HepG2 (cell line): ENCODE data around the gene GAS2L1.

Experiments
- CHD2 ChIP-seq: IDR thresholded peaks from 2 replicates; pipeline ENCODE4 v1.6.1; 2011; ENCODE audit warnings: low read depth, low read length, improper control_type of control experiment
- CREB1 ChIP-seq, 2 experiments: fragments of 450-650 bp in 1 of 2; IDR thresholded peaks; 2 replicates each; pipeline ENCODE4 v1.6.1; 2016 to 2017; ENCODE audit warnings: control low read depth in 1 of 2, mild to moderate bottlenecking in 1 of 2, missing compliant biosample characterization in 1 of 2, missing genetic modification characterization in 1 of 2
- FOXJ3 ChIP-seq: sonication (generic); formaldehyde crosslinking; IDR thresholded peaks from 2 replicates; pipeline ENCODE4 v1.4.0; 2020; ENCODE audit warnings: missing genetic modification reagents, mild to moderate bottlenecking, borderline replicate concordance
- FOXP1 ChIP-seq, 2 experiments: fragments of 450-650 bp in 1 of 2; IDR thresholded peaks; 2 replicates each; pipeline ENCODE4 v1.6.1; 2017 to 2018; ENCODE audit warnings: antibody characterized with exemption in 1 of 2
- GTF2F1 ChIP-seq: fragments of 150-350 bp; IDR thresholded peaks from 2 replicates; pipeline ENCODE4 v1.6.1; 2014; ENCODE audit warnings: low read length
- JUND ChIP-seq: sonication (generic); formaldehyde crosslinking; IDR thresholded peaks from 2 replicates; pipeline ENCODE4 v1.8.0; 2022; ENCODE audit warnings: mild to moderate bottlenecking, missing genetic modification reagents
- POLR2A ChIP-seq, 2 experiments: IDR thresholded peaks; 2 replicates each; pipeline ENCODE4 v1.6.1; 2011; ENCODE audit warnings: low read depth in 2 of 2, low read length in 2 of 2, mild to moderate bottlenecking in 1 of 2, moderate library complexity in 1 of 2; ENCODE audit not compliant: insufficient read depth in 1 of 2
- SMAD1 ChIP-seq: sonication (generic); formaldehyde crosslinking; IDR thresholded peaks from 2 replicates; pipeline ENCODE4 v1.4.0; 2020; ENCODE audit warnings: missing genetic modification reagents, low read depth, mild to moderate bottlenecking, borderline replicate concordance
- ZFX ChIP-seq: sonication (generic); formaldehyde crosslinking; IDR thresholded peaks from 2 replicates; pipeline ENCODE4 v1.4.0; 2020; ENCODE audit warnings: mild to moderate bottlenecking, low read depth, missing genetic modification reagents, moderate library complexity
- ZNF563 ChIP-seq: sonication (generic); formaldehyde crosslinking; IDR thresholded peaks from 2 replicates; pipeline ENCODE4 v1.8.0; 2022; ENCODE audit warnings: mild to moderate bottlenecking, moderate library complexity, missing genetic modification reagents
- TF ChIP-seq, protein P1 (sequence below): IDR thresholded peaks from 2 replicates; pipeline ENCODE4 v1.6.1; 2012; ENCODE audit warnings: low read length, improper control_type of control experiment
- TF ChIP-seq, protein P2 (sequence below): sonication (generic); formaldehyde crosslinking; IDR thresholded peaks from 2 replicates; pipeline ENCODE4 v1.4.0; 2020; ENCODE audit warnings: mild to moderate bottlenecking, missing genetic modification reagents, borderline replicate concordance

DNA sequence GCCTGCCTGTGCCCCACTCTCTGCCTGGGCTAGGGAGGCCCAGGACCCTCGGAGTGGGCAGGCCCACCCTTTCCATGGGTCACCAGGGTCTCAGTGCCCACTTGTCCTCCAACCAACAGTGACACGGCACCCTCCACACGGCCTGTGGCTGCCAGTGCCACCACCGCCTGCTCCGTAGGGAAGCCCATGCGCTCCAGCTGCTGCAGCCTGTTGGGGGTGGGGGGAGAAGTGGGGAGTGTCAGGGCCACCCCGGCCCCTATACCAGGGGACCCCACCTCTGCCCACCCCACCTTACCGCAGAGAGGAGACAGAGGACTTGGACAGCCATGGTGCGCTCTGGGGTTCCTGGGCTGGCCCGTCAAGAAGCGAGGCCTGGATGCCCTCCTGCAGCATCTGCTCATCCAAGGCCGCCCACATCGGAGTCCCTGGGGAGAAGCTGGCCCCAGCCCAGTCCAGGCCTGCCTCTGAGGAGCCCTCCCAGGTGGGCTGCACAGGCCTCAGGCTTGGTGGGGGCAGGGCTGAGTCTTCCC, 46.4 kb upstream of the GAS2L1 start:
- TF ChIP-seq ZFX (CRISPR knock-in tag) (no peak), CREB1 (IDR thresholded peaks at IDR 0.05) (no peak), CREB1 (CRISPR knock-in tag; IDR thresholded peaks at IDR 0.05) (no peak), FOXJ3 (CRISPR knock-in tag) (no peak), POLR2A (IDR thresholded peaks at IDR 0.05; ENCODE audit: insufficient read depth in 1 of 2, low read depth in 2 of 2, low read length in 2 of 2) (no peak), JUND (CRISPR knock-in tag) (no peak), FOXP1 (IDR thresholded peaks at IDR 0.05) (no peak), FOXP1 (CRISPR knock-in tag; IDR thresholded peaks at IDR 0.05) (no peak), SMAD1 (CRISPR knock-in tag) (no peak), ZNF563 (CRISPR knock-in tag) (no peak), CHD2 (no peak), GTF2F1 (no peak)
- TF ChIP-seq, protein P1, sequence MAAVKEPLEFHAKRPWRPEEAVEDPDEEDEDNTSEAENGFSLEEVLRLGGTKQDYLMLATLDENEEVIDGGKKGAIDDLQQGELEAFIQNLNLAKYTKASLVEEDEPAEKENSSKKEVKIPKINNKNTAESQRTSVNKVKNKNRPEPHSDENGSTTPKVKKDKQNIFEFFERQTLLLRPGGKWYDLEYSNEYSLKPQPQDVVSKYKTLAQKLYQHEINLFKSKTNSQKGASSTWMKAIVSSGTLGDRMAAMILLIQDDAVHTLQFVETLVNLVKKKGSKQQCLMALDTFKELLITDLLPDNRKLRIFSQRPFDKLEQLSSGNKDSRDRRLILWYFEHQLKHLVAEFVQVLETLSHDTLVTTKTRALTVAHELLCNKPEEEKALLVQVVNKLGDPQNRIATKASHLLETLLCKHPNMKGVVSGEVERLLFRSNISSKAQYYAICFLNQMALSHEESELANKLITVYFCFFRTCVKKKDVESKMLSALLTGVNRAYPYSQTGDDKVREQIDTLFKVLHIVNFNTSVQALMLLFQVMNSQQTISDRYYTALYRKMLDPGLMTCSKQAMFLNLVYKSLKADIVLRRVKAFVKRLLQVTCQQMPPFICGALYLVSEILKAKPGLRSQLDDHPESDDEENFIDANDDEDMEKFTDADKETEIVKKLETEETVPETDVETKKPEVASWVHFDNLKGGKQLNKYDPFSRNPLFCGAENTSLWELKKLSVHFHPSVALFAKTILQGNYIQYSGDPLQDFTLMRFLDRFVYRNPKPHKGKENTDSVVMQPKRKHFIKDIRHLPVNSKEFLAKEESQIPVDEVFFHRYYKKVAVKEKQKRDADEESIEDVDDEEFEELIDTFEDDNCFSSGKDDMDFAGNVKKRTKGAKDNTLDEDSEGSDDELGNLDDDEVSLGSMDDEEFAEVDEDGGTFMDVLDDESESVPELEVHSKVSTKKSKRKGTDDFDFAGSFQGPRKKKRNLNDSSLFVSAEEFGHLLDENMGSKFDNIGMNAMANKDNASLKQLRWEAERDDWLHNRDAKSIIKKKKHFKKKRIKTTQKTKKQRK, result no peak
- TF ChIP-seq, protein P2, sequence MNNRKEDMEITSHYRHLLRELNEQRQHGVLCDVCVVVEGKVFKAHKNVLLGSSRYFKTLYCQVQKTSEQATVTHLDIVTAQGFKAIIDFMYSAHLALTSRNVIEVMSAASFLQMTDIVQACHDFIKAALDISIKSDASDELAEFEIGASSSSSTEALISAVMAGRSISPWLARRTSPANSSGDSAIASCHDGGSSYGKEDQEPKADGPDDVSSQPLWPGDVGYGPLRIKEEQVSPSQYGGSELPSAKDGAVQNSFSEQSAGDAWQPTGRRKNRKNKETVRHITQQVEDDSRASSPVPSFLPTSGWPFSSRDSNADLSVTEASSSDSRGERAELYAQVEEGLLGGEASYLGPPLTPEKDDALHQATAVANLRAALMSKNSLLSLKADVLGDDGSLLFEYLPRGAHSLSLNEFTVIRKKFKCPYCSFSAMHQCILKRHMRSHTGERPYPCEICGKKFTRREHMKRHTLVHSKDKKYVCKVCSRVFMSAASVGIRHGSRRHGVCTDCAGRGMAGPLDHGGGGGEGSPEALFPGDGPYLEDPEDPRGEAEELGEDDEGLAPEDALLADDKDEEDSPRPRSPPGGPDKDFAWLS (CRISPR knock-in tag), result no peak
